Activated T-cell treated with anti-CD3 and anti-CD28 coated beads for 4 hours (primary cell): ENCODE results near the gene ERF.
A peak's percentile ranks its signal among the peaks of the same experiment; 100 is the strongest.

Source experiments
- DNase-seq: peaks from one replicate; pipeline ENCODE4 v3.0.0-alpha.2; 2020

ERF gene

DNA sequence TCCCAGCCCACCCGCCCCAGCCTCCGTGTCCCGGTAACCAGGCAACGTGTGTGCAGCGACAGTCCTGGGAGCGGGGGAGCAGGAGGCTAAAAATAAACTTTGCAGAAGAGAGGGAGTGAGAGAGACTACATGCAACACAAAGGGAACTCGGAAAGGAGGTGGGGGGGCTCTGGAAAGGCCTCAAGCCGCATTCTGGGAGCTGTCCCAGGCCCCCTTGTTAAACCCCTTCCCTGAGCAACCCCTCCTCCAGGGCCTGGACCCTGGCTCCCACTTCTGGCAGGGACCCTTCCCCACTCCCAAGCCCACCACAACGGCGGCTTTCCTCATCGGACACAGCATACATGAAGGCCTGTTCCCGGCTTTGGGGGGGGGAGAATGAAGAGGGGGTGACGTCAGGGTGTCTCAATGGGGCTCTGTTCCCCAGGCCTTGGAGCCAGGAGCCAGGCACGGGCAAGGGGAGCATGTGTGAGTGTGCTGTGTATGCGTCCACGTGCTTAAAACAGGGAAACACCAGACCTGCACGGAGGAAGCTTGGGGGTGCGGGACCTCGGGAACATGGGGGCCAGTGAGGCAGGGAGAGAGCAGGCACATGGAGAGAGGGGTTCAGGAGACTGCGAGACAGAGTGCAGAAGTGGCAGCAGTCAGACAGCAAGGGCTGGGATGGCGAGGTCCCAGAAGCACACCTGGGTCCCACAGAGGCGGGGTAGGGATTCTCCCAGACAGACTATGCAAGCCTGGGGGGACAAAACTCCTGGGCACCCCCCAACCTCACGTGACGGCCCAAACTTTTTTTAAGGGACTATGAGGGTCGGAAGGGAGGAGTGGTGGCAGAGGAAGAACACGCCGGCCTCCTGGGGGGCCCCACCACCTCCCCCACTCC is 2.3 kb downstream of the ERF start:
- DNase-seq: no peak

DNA sequence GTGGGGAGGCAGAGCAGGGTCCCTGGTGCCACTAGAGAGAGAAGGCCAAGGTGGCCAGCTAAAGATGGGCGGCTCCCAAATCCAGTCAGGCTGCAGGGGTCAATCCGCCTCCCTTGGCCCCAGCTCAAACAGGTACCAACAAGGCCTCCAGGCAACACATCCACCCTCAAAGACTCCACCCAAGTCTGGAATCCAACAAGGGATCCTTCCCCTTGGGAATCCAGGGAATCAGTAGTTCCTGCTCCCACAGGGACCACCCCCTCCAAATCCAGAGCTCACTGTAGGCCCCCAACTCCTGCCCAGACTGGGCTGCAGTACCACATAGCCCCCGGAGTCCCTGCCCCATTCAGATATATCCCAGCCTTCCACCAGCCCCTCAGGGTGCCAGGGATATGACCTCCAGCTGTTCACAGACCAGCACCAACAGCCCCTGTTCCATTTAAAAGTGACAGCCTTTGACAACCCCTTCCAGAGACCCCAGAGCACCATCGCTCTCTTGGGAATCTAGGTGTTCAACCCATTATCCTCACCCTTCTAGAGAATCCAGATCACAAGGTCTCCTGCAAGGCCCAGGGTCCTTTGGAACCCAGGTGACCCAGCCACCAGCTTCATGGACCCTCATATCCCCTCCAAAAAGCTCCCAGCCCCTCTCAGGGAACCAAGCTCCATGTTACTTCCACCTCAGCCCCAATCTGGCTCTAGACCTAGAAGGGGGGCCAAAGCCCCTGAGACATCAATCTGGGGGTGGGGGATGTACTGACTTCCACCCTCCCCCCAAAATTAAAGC is 3.2 kb downstream of the ERF start:
- no peak for DNase-seq

DNA sequence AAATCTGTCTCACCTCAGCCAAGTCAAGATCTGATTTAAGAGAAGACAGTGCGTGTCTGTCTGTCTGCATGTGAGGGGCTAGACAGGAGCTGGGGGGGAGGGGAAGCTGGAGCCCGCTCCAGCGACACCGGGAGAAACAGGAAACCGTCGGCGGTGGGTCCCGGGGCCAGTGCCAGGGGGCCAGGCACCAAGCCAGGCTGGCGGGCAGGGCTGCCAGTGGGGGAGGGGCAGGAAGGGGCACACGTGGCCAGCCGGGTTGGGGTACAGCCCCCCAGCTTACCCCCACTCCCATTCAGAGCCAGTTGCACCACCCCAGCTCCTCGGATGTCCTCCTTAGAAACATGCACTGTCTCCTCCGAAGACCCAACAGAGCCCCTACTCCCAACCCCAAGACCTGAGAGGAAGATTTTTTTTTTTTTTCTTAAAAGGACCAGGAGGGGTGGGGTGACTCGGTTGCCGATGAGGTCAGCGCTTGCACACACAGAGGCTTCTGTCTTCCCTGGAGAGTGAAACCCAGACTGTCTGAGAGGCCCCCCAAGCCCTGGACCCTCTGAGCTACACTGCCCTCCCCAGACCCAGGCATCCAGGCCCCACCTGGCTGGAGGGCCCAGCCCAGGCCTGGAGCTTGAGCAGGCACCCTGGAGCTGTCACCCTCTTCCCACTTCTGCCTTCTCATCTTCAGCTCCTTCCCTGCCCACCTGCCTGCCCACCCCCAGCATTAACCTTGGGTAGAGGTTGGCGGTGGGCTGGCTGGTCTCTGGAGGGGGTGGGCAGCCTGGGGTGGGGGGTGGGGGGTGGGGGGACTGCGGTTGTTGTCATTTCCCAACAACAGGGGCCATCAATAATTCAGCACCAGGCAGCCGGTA is 4.0 kb downstream of the ERF start:
- DNase-seq: no peak

GRCh38 chr19:42250183-42250665 is 4.7 kb downstream of the ERF start:
- no peak for DNase-seq

DNA sequence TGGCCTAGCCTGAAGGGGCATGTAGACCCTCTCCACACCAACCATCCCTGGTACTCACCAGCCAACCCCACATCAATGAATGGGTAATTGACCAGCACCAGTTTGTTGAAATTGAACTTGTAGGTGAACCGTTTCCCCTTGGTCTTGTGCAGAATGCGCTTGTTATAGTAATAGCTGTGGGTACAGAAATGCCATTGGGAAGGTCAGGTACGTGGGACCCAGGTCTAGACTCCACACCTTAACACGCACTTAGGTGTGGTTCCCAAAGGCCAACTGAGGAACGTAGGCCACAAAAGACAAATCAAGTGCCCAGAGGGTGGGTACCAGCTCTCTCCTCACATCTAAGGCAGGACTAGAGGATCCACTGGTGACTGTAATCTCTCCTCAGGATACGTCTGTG is 5.2 kb downstream of the ERF start:
- no peak for DNase-seq

DNA sequence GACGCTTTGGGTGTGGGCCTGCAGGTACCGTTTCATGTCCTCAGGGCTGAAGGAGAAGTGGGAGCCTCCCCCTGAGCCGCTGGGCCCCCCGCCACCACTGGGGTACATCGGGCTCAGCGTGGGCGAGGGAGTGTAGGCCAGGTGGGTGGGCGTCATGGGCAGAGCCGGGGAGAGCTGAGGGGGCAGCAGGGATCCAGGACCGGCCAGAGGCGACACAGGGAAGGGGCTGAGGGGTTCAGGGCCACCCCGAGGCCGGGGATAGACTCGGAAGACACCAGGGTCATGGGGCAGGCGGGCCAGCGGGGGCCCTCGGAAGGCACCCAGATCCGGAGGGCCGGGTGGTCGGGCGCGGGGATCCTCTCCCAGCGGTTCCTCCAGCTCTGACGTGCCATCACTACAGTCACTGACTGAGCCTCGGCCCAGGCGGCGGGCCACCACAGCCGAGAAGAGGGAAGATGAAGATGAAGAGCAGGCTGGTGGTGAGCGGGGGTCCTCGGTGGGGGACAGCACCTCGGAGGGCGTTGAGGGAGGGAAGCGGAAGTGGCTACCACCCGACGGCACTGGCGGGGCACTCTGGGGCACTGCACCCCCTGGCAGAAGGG is 5.7 kb downstream of the ERF start:
- DNase-seq: no peak

- no peak for DNase-seq
These were observed 6.4 kb downstream of the ERF start for GRCh38 chr19:42248270-42249148.

DNA sequence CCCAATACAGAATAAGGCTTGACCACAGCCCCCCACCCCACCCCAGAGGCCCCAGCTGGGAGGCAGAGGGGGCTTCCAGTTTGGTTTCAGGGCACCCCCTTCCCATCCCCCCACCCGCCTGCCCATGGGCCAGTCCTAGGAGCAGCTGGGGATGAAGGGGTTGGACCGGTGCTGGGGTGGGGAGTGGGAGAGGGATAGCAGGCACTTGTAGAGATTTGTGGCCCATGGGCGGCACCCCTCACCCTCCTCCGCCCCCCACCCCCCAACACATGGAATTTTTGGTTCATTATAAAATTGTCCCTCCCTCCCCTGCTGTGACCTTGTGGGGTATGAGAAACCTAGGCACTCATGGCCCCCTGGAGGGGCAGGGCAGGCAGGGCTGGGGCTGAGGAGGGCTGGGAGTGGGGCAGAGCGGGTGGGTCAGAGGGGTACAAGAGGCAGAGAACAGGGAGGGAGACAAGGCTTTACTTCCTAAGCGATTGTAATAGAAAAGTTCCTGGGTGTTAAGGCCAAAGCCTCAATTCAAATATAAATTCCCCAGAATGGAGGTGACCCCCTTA is 7.2 kb downstream of the ERF start:
- DNase-seq: no peak

DNA sequence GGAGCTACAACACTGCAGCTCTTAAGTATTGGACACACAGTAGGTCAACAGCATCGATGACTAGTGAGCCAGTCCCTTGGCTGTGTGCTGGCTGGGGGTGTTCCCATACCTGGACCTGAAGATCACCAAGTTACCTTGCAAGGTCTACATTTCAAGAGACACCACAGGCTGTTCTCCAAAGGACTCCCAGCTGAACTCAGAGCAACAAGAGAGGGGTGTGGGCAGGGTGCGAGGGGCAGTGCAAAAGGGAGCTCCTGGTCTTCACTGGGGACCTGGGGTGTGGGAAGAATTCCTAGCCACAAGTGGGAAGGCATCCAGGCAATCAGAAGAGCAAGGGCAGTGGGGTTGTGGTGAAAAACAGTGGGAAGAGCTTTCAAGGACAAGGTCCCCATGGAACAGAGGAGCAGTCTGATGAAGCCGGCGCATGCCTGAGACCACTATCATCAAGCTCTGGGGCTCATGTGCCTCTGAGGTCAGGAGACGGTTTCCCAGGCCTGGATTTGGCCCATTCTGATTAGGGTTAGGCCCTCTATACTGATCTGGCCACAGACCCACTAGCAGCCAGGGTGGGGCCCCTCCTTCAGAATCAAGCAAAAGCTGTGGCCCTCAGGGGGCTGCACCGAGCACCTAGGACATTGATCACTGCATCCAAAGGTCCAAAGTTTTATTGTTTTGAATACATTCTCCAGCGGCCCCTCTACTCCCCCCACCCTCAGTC is 7.8 kb downstream of the ERF start:
- DNase-seq: no peak

- no peak for DNase-seq
These were observed 8.6 kb downstream of the ERF start for GRCh38 chr19:42246143-42246921.

- no peak for DNase-seq
These were observed 9.7 kb downstream of the ERF start for GRCh38 chr19:42245231-42245630.

DNA sequence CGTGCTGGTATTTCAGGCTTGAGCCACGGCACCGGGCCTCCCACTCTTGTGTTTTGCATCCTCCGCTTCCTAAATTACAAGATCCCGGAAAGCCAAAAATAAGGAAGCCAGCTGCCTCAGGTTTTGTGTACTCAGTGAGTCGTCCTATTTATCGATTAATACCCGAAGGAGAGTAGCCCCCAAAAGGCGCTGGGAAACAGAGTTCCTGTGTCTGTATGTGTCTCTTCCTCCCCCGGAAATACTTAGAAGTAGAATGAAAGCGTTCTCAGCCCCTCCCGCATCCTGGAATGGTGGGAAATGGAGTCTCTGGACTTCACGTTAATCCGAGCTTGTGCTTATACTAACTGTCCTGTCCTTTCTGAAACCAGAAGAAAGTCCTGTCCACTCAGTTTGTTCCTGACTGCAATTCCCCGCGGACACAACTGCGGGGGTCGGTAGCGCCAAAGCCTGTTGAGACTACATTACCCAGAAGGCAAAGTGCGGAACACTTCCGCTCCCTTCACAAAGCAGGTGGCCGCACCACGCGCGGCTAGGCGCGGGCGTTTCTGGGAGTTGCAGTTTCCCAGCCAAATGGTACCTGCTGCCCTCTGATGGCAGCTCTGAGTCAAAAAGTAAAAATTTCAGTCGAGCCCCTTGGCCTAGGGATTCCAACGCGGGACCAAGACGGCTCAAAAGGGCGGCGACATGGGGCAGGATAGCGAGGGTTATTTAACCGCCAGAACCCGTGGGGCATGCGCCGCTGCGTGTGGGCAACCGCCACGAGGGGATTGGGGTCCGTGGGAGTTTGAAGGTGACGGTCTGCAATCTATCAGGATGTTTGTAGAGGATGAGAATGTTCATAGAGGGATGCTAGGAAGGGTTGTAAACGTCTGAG is 10.3 kb downstream of the ERF start:
- DNase-seq: peak; percentile 87

DNA sequence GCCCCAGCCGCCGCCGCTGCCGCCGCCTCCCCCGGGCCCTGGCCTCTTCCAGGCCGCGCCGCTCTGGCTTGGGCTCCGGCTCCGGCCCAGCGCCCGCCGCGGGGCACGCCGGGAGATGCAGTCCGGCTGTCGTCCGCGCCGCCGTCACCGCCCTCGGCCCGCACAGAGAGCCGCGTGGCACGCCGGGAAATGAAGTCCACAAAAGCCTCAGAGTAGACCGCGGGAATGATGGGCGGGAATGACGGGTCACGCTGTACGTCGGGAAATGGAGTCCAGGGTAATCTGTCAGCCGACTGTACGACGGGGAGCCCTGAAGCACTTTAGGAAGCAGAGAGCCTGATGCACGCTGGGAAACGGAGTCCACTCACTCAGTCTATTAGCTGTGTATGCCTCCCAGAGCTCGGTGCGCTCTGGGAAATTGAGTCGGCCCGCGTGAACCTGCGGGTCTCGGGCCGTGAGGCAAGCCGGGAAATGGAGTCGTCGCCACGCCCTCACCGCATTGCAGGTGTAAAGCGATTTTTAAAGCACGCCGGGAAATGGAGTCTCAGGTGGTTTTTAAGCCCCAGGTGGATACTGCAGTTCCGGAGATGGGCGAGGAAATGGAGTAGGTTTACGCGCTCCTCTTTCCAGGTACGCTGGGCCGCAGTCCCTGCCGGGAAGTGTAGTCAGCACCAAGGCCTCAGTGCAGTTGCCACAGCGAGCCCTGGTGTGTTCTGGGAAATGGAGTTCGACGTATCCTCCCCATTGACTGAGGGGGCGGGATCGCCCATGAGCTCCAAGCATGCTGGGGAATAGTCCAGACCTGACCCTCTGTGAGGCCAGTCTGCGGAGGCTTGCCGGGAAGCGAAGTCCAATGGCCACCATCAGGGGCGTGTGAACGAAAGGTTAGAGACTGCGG is 12.2 kb downstream of the ERF start, which contains the start of gene GSK3A:
GSK3A (minus strand) TSS at position 91 of the 898 bp plus-strand sequence. CDS start 137 bp downstream, outside the sequence.
- peak; percentile 91 for DNase-seq

DNA sequence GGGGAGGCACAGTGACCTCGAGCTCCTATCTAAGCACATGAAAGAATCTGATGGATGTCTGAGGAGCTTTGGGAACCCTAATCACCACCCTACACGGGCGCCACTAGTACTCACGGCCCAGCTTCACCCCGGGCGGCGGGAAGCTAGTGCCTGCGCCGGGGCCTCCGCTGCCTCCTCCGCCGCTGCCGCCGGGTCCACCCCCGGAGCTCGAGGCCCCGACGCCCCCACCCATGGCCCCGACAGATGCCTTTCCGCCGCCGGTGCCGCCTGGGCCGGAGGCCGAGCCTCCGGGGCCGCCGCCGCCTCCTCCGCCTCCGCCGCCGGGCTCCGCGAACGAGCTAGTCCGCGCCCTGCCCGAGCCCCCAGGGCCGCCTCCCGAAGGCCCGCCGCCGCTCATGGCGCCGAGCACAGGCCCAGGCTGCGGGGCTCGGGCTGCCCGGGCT is 12.8 kb downstream of the ERF start:
- no peak for DNase-seq

DNA sequence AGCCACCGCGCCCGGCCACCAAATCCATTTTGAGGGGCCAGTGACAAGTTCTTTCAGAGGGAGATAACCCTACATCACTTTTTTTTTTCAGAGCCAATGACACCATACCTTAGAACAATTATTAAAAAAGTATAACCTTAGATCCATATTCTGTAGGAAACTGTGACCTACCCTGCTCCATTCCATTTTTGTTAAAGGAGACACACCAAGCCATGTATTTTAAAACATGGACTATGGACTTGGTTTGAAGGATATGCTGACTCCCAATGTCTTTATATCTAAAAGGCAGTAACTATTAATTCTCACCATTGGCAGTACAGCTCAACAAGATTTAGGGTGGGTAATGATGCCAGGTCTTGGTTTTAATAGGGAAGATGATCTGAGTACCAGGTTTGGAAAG is 13.6 kb downstream of the ERF start:
- no peak for DNase-seq

- DNase-seq: no peak
These were observed 15.2 kb downstream of the ERF start for GRCh38 chr19:42239544-42240220.

DNA sequence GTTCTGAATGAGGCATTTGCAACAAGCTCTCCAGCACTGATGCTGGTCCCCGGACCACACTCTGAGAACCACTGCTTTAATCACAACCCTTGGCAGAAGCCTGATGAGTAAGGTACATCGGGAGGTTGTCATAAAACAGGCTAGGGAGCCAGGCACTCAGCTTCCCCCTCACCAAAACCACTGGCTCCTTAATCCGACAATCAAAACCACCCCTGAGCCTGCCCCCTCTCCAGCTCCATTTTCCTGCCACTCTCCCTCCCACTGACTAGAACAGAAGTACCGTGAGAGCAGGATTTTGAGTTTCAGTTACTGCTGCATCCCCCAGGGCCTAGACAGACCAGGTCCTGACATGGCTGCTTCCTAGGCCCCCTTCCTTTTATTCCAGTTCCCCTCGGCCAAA is 19.7 kb downstream of the ERF start:
- DNase-seq: no peak
